Adipocyte (in vitro differentiated cells): ENCODE measurements around the gene UTS2R.
"Not testable (repeated sequence)": the region's sequence is repeated elsewhere in the genome, so short reads cannot be mapped to it uniquely, and the experiment has no call there.

Source experiments
- DNase-seq: peaks from one replicate; pipeline ENCODE4 v3.0.0-alpha.2; 2015; ENCODE audit warnings: low read depth
- H3K27me3 ChIP-seq: replicated peaks from 2 replicates; pipeline ENCODE4 v1.7.0; 2013; ENCODE audit warnings: mild to moderate bottlenecking, low read length, moderate library complexity; ENCODE audit not compliant: control insufficient read depth, insufficient read depth
- H3K36me3 ChIP-seq: 2 replicates; pipeline ENCODE4 v1.7.0; 2013; ENCODE audit warnings: low read length, mild to moderate bottlenecking, moderate library complexity; ENCODE audit not compliant: control insufficient read depth, insufficient read depth, severe bottlenecking
- H3K4me1 ChIP-seq: 2 replicates; pipeline ENCODE4 v1.7.0; 2013; ENCODE audit warnings: mild to moderate bottlenecking, low read length, moderate library complexity; ENCODE audit not compliant: control insufficient read depth, insufficient read depth
- H3K4me3 ChIP-seq: 2 replicates; pipeline ENCODE4 v1.7.0; 2013; ENCODE audit warnings: mild to moderate bottlenecking, low read length, moderate library complexity
- H3K9ac ChIP-seq: 2 replicates; pipeline ENCODE4 v1.7.0; 2013; ENCODE audit warnings: mild to moderate bottlenecking, low read length, moderate library complexity
- H3K9me3 ChIP-seq: 2 replicates; pipeline ENCODE4 v1.7.0; 2013; ENCODE audit warnings: mild to moderate bottlenecking, low read length, moderate library complexity; ENCODE audit not compliant: control insufficient read depth

Gene UTS2R

GRCh38 chr17:82339634-82340580 lies 31.7 kb upstream of the UTS2R start:
- Histone ChIP-seq H3K9me3 (peaks cover 13% of the 10 kb centered on the region), H3K4me1 (peaks cover 17% of the 10 kb centered on the region), H3K27me3 (peaks cover 10% of the 10 kb centered on the region), H3K4me3 (peak overlapping the region; percentile 75), H3K9ac (peak overlapping the region; percentile 62), H3K36me3 (no peaks in the 10 kb centered on the region)
- no peak for DNase-seq

GRCh38 chr17:82342361-82343079 lies 29.0 kb upstream of the UTS2R start:
- Histone ChIP-seq H3K4me1 (peaks cover 11% of the 10 kb centered on the region), H3K27me3 (peaks cover 10% of the 10 kb centered on the region), H3K4me3 (no peak overlapping the region), H3K9me3 (peaks cover 13% of the 10 kb centered on the region), H3K36me3 (no peaks in the 10 kb centered on the region), H3K9ac (no peak overlapping the region)
- no peak for DNase-seq

- H3K27me3 ChIP-seq: peaks cover 10% of the 10 kb centered on the region
- no peaks in the 10 kb centered on the region for H3K36me3 ChIP-seq
- peaks cover 13% of the 10 kb centered on the region for H3K9me3 ChIP-seq
- no peak overlapping the region for H3K4me3 ChIP-seq
- peaks cover 10% of the 10 kb centered on the region for H3K4me1 ChIP-seq
- H3K9ac ChIP-seq: no peak overlapping the region
- no peak for DNase-seq
Observed at GRCh38 chr17:82343560-82343959, 28.0 kb upstream of the UTS2R start.

GRCh38 chr17:82344175-82344907 lies 27.2 kb upstream of the UTS2R start:
- H3K36me3 ChIP-seq: no peaks in the 10 kb centered on the region
- peaks cover 13% of the 10 kb centered on the region for H3K9me3 ChIP-seq
- DNase-seq: no peak
- peaks cover 8% of the 10 kb centered on the region for H3K4me1 ChIP-seq
- H3K9ac ChIP-seq: no peak overlapping the region
- H3K27me3 ChIP-seq: peaks cover 10% of the 10 kb centered on the region
- no peak overlapping the region for H3K4me3 ChIP-seq

GRCh38 chr17:82345151-82345976 lies 26.2 kb upstream of the UTS2R start:
- no peaks in the 10 kb centered on the region for H3K36me3 ChIP-seq
- H3K9ac ChIP-seq: no peak overlapping the region
- DNase-seq: no peak
- peaks cover 13% of the 10 kb centered on the region for H3K9me3 ChIP-seq
- H3K4me1 ChIP-seq: peaks cover 11% of the 10 kb centered on the region
- H3K27me3 ChIP-seq: peaks cover 10% of the 10 kb centered on the region
- no peak overlapping the region for H3K4me3 ChIP-seq

GRCh38 chr17:82346342-82347300 lies 24.9 kb upstream of the UTS2R start:
- DNase-seq: no peak
- H3K4me3 ChIP-seq: no peak overlapping the region
- peaks cover 11% of the 10 kb centered on the region for H3K4me1 ChIP-seq
- H3K27me3 ChIP-seq: peaks cover 13% of the 10 kb centered on the region
- no peak overlapping the region for H3K9ac ChIP-seq
- H3K36me3 ChIP-seq: no peaks in the 10 kb centered on the region
- H3K9me3 ChIP-seq: peaks cover 7% of the 10 kb centered on the region

- H3K4me3 ChIP-seq, H3K9ac ChIP-seq, DNase-seq, H3K27me3 ChIP-seq, H3K9me3 ChIP-seq, H3K36me3 ChIP-seq: not testable (repeated sequence)
- H3K4me1 ChIP-seq: peaks cover 11% of the 10 kb centered on the region
Observed at GRCh38 chr17:82347994-82348393, 23.6 kb upstream of the UTS2R start.

- Histone ChIP-seq H3K9ac (no peak overlapping the region), H3K4me1 (peaks cover 11% of the 10 kb centered on the region), H3K27me3 (peaks cover 2% of the 10 kb centered on the region), H3K4me3 (no peak overlapping the region), H3K36me3 (no peaks in the 10 kb centered on the region), H3K9me3 (no peaks in the 10 kb centered on the region)
- DNase-seq: no peak
Observed at GRCh38 chr17:82348434-82348833, 23.1 kb upstream of the UTS2R start.

- no peak for DNase-seq
- H3K36me3 ChIP-seq: no peaks in the 10 kb centered on the region
- peaks cover 11% of the 10 kb centered on the region for H3K4me1 ChIP-seq
- no peaks in the 10 kb centered on the region for H3K9me3 ChIP-seq
- H3K4me3 ChIP-seq: no peak overlapping the region
- peaks cover 2% of the 10 kb centered on the region for H3K27me3 ChIP-seq
- H3K9ac ChIP-seq: no peak overlapping the region
Observed at GRCh38 chr17:82348866-82349265, 22.7 kb upstream of the UTS2R start.

GRCh38 chr17:82349287-82349701 lies 22.3 kb upstream of the UTS2R start:
- Histone ChIP-seq H3K27me3 (peaks cover 2% of the 10 kb centered on the region), H3K36me3 (no peaks in the 10 kb centered on the region), H3K4me1 (peaks cover 11% of the 10 kb centered on the region), H3K9ac (peak overlapping the region; percentile 29), H3K9me3 (no peaks in the 10 kb centered on the region), H3K4me3 (peak overlapping the region; percentile 39)
- peak; percentile 75 for DNase-seq
